G401.6 (cell line): ENCODE results near the gene PLEKHG4B.
A peak's percentile ranks its signal among the peaks of the same experiment; 100 is the strongest.
"Not testable (repeated sequence)": the region's sequence is repeated elsewhere in the genome, so short reads cannot be mapped to it uniquely, and the experiment has no call there.

ENCODE experiments used
- FAIRE-seq: peaks from 2 replicates; lab custom pipeline; 2012; peaks lifted over from hg19 to GRCh38; lab: Jason Lieb, UNC

The PLEKHG4B gene

DNA sequence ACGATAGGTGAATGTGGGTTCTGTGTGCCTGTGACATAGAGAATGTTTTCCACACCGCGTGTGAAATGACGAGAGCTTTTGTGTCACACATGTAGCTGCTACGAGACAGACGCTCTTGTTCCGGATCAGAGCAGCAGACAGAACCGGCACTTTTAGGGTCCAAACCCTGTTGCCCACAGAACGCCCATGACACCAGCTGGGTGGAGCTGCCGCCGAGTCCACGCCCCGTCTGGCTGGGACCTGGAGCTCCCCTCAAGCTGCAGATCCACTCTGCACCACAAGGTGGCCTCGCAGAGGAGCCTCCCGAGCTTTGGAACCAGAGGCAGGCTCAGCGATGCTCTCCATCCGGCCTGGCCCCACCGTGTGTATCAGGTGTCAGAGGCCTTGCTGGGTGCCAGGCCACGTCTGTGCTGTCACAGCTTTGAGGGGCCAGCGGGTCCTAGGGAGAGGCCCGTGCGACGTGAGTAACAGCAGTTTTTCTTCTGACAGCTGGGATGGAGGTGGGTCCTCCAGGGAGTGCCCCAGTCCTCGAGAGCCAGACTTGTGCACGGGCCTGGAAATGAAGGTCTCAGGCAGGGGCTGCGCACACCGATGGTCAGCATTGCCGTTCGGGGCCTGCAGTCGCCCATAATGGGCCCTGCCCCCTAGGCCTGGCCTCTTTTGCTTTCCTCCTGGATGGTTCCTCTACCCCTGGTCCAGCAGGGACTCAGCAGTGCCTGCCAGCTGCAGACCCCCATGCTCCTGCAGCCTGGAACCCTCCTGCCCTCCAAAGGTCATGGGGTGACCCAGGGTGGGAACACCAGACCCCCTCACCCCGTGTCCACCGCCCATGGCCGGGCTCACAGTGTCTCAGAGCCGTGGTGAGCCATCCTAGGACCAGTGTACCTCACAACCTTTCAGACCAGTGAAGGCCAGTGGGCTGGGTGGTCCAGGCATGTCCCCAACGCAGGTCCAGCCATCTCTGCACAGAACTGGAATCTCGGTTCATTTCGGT, 96.8 kb downstream of the PLEKHG4B start:
- FAIRE-seq = peak; percentile 70

DNA sequence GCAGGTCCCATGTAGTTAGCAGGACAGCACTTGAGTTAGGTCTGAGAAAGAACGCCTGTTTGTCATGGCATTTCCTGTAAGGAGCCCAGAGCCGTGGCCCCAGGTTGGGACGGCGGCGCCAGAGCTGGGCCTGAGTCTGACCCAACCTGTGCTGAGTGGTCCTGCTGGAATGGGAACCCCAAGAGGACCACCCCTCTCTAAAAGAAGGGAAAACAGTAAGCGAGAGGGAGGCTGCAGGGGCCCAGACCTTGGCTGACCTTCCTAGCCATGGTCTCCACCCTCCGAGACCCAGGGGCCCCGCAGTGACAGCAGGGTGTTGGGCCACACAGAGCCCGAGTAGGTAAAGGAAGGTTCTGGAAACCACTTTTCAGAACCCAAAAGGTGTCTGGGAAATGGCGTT, 97.5 kb downstream of the PLEKHG4B start:
- FAIRE-seq = no peak

DNA sequence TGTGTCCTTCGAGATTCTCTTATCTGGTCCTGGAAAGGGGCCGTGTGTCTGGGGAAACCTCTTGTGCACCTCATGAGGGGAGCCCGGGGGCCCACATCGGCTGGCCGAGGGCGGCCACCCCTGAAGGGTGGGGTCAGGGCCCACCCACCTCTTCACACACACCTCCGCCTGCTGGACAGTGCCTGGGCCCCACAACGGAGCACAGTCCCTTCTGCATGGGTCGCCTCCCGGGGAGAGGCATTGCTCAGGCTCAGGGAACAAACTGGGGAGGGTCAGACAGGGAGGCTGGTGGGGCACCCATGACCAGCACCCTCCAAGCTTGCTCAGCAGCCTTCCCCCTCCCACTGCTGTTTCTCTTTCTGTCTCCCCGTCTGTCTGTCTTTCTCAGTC, 98.0 kb downstream of the PLEKHG4B start:
- no peak for FAIRE-seq

DNA sequence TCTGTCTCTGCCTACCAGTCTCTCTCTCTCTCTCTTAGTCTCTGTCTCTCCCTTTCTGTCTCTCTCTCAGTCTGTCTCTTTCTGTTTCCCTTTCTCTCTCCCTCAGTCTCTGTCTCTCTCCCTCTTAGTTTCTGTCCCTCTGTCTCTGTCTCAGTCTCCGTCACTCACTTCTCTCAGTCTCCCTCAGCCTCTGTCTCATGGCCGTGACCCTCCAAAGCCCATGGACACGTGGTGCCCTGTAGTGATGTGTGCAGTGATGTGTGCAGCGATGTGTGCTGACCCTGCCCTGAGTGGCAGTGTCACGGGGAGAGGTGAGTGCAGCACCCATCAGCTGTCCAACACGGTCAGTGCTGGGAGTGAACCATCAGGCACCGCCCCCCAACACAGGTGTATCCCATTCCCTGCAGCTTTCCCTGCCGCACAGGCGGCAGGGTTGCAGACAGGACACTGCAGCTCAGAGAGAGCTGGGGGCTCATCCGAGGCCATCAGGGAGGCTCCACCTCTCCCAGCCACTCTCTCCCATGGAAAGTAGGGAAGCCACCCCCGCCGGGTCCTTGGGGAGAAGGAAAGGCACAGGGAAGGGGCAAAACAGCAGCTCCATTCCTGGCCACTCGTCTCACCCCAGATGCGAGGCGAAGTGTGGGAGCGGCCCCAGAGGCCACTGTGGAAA, 98.5 kb downstream of the PLEKHG4B start:
- FAIRE-seq = no peak

DNA sequence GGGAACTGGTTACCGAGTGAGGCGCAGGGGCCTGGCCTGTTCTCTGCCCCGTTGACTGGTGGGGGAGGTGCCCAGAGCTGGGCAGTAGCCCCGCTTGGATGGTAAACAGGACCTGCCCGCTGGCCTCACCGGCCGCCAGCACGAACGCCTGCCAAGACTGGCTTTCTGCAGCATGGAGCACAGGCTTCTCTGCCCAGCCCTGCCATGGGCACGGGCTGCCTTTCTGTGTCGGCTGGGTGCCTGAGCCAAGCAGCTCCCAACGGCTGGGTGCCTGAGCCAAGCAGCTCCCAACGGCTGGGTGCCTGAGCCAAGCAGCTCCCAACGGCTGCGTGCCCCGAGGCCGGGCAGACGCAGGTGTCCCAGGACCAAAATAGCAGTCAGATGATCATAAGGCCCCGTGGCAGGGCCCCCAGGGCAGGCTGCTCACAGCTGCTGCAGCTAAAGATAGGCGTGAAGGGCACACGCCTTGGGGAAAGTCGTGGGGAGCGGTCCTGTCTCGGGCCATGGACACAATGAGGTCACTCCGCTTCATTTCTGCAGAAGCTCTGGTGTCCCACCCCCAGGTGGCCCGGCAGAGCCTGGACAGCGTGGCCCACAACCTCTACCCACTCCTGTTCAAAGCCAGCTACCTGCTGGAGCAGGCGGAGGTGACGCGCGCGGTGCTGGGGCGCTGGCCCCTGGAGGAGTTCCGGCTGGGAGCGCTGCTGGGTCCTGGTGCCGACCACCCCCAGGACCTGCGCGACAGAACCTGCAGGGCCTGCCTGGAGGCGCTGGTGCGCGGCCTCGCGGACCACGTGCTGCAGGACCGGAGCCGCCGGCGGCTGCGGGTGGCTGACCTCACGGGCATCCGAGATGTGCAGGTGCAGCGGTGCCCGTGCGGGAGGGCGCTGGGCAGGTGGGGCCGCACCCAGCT, 99.3 kb downstream of the PLEKHG4B start, which contains the start of gene LRRC14B:
Gene LRRC14B, plus strand, starts transcription at position 460 of the 913 bp plus-strand sequence. Its CDS starts 44 bp downstream, at position 504.
- FAIRE-seq = no peak

DNA sequence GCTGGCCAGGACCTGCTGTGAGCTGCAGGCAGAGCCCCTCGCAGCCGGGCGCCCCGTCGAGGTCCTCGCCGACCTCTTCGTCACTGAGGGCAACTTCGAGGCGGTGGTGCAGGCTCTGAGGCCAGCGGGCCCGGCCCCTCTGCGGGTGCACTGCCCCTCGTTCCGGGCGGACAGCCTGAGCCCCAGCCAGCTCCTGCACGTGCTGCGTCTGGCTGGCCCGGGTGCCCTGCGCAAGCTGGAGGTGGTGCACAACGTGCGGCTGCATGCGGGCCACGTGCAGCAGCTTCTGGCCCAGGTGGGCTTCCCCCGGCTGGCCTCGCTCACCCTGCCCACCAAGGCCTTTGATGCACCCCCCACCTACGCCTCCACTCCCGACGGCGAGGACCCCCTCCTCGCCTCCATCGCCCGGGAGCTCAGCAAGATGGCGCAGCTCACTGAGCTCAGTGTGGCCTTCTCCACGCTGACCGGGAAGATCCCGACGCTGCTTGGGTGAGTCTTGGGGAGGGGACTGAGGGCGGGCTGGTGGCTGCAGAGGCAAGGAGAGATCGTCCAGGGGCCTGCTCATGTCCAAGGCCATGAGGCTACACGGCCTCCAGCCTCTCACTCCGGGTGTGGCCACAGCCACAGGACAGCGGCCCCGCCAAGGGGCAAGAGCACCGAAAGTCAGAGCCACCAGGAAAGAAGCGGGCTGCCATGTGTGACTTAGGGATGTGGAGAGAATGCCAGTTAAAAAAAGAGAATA, 100.2 kb downstream of the PLEKHG4B start:
- no peak for FAIRE-seq

DNA sequence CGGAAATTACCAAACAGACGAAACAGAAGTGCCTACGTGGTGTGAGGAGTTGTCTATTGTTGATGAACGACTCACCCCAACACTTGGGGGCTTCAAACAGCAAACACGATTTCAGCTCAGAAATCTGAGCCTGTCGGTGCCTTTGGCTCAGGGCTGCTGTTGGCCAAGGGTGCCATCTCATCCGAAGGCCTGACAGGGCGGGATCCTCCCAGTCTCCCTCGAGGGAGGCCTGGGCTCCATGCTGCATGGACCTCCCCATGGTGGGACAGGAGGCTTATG, 100.7 kb downstream of the PLEKHG4B start:
- no peak for FAIRE-seq

DNA sequence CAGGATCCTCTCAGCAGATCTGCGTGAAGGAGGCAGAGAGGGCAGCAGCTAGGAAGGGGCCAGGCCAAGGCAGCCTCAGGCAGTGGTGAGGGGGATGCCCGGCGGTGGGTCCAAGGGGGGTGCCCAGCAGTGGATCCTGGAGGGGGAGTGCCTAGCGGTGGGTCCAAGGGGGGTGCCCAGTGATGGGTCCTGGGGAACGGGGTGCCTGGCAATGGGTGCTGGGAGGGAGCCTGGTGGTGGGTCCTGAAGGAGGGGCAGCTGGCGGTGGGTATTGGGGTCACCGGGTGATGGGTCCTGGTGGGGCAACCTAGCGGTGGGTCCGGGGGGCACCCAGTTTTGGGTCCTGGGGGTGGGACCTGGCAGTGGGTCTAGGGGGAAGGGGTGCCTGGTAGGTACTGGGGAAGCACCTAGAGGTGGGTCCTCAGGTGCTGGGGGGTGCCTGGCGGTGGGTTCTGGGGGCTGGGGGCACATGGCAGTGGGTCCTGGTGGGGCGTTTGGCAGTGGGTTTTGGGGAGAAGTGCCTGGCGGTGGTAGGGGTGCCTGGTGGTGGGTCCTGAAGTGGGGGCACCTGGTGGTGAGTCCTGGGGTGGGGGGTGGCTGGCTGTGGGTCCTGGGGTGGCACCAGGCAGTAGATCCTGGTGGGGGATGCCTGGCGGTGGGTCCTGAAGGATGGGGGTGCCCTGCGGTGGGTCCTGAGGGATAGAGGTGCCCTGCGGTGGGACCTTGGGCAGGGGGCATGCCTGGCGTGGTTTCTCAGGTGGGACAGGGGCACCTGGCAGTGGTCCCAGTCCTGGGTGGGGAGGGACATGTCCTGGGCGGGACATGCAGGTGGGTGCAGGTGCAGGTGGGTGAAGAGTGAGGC, 101.2 kb downstream of the PLEKHG4B start:
- FAIRE-seq = no peak

DNA sequence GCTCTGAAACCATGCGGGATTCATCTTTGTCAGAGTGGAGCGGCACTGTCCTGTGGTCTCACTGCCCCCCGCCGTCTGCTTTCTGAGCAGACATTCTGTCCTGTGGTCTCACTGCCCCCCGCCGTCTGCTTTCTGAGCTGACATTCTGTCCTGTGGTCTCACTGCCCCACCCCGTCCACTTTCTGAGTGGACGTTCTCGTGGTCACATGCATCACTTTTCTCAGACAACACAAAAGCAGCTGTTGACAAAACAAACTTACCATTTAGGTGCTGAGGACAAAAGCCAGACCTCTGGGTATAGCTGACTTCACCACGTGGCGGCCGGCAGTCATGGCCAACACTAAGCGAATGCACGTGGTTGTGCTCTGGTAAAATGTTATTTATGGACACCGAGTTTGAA, 102.1 kb downstream of the PLEKHG4B start:
- FAIRE-seq = no peak

DNA sequence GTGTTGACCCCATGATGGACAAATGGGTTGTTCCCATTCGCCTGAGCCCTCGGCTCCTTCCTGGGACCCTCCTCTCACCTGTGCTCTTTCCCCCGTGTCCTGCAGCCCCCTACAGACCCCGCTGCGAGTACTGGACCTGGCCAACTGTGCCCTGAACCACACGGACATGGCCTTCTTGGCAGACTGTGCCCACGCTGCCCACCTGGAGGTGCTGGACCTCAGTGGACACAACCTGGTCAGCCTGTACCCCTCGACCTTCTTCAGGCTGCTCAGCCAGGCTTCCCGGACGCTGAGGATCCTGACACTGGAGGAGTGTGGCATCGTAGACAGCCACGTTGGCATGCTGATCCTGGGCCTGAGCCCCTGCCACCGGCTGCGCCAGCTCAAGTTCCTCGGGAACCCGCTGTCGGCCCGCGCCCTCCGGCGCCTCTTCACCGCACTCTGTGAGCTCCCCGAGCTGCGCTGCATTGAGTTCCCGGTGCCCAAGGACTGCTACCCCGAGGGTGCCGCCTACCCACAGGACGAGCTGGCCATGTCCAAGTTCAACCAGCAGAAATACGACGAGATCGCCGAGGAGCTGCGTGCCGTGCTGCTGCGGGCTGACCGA, 102.7 kb downstream of the PLEKHG4B start:
- no peak for FAIRE-seq

DNA sequence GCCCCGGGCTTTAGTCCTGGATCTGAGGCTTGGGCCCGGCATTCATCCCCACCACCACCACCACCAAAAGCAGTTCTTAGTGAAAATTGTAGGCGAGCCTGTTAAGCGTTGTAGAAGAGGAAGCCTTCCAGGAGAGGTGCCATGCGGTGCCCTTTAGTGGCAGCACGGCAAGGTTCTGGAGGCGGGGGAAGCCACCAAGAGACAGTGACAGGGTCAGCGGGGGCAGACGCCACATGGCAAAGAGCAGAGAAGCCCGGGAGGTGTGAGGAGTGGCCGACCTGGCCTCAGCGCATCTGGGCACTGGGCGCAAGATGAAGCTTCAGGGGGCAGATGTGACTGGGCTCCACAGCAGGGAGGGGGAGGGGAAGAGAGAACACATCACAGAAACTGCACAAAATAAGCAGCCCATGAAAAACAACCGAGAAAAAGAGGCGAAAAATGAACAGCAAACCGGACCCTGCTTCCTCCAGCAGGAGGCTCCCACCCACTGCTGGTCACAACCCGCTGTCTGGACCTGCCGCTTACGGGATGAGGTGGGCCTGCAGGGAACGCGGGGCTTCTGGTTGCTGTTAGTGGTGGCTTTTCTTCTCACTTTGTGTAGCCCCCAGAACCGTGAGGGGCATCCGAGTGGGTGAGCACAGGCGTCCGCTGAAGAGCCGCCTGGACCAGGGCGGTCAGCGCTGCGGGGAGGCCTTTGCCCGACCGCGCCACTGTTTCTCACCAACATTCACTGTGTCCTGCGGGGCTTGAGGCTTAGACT, 103.6 kb downstream of the PLEKHG4B start:
- FAIRE-seq = no peak

DNA sequence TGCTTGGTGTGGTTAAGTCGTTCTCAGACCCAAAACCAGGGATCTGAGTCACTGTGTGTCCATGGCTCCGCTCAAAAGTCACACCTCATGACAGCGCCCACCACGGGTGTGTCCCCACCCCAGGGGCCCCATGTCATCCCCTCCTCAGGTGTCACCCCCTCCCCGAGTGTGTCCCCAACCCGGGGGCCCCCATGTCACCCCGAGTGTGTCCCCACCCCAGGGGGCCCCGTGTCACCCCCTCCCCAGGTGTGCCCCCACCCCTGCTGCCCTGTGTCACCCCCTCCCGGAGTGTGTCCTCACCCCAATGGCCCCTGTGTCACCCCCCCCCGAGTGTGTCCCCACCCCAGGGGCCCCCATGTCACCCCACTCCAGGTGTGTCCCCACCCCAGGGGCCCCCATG, 104.4 kb downstream of the PLEKHG4B start:
- no peak for FAIRE-seq

DNA sequence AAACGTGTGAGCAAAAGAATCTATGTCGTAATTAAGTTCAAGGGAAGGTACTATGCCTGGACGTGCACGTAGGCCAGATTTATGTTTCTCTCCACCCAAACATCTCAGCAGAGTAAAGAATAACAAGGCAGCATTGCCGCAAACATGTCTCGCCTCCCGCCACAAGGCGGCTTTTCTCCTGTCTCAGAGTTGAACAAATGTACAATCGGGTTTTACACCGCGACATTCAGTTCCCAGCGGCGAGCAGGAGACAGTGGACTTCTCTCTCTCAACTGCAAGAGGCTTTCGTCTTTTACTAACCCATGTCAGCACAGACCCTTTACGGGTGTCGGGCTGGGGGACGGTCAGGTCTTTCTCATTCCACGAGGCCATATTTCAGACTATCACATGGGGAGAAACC, 105.1 kb downstream of the PLEKHG4B start:
- FAIRE-seq = not testable (repeated sequence)

DNA sequence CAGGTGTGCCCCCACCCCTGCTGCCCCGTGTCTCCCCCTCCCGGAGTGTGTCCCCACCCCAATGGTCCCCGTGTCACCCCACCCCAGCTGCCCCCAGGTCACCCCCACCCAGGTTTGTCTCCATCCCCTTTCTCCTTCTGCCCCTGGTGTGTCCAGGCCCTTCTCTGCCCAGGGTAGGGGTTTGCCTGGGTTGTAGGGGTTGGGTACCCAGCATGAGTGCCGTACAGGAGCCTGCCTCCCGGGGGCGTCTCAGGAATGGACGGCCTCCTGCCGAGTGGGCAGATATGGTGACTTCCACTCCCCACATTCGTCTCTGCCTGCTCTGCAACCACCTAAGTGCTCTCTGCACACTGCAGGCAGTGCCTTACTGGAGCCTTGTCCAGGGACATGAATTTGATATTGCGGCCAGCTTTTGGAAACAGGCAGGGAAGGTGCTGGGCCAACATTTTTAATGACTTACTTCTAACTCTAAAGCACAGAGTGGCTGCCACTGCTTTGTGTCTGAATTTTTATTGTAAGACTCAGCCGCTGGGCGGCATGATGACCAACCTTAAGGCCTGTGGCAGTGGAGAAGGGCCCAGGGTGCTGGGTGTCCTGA, 106.0 kb downstream of the PLEKHG4B start:
- FAIRE-seq = no peak

DNA sequence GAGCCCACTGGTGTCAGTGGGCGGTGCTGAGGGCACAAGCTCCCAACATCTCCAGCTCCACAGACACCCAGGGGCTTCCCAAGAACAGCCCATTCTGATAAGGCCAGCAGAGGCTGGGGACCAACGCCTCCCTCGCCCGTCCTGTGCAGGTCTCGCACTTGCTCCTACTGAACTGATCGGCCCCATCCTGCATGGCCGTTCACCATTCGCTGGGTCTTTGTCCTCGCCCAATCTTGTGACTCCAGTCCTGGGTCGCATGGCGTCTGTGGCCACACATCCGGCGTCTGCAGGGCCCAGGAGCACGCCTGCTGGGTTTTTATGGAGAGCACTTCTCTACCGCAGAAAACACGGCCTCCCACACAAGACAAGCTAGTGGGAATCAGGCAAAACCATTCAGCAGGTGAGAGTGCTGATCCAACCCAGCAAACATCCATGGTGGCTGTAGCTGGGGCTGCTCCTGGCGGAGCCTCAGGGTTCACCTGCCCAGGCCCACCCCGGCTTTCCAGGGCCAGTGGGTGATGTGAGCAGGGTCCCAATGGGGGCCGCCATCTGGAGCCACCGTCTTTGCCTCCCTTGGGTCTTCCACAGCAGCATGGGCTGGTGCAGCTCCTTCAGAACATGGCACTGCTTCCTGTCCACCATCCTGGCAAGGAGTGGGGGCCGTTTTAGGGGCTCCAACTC, 106.7 kb downstream of the PLEKHG4B start:
- no peak for FAIRE-seq

DNA sequence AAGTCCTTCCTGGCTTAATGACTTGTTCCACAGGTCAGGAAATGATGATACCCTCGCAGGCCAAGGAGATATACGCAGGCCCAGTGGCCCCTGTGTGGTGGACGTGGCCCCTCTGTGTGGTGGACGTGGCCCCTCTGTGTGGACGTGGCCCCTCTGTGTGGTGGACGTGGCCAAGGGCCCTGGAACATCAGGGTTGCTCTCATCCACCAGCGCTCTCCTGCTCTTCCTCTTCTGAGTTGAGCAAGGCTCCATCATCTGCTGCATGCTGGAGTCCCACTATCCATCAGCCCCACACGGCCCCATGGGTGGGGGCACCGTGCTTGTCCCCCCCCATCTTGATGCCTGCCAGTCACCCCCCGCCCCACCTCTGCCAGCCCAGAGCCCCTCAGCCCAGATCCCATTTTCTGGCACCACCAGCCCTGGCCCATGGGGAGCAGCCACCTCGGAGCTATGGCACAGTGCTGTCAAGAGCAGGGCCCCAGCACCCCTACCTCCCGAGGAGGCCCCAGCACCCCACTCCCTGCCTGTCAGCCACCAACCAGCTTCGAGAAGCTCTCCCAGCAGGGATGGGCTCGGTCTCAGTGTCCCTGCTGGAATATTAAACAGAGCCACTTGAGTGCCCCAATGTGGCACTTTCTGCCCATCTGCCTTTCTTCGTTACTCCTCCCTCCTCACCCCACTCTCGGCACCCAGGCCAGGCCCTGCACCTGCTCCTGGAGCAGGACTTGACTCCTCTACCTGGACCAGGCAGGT, 107.4 kb downstream of the PLEKHG4B start:
- FAIRE-seq = no peak

DNA sequence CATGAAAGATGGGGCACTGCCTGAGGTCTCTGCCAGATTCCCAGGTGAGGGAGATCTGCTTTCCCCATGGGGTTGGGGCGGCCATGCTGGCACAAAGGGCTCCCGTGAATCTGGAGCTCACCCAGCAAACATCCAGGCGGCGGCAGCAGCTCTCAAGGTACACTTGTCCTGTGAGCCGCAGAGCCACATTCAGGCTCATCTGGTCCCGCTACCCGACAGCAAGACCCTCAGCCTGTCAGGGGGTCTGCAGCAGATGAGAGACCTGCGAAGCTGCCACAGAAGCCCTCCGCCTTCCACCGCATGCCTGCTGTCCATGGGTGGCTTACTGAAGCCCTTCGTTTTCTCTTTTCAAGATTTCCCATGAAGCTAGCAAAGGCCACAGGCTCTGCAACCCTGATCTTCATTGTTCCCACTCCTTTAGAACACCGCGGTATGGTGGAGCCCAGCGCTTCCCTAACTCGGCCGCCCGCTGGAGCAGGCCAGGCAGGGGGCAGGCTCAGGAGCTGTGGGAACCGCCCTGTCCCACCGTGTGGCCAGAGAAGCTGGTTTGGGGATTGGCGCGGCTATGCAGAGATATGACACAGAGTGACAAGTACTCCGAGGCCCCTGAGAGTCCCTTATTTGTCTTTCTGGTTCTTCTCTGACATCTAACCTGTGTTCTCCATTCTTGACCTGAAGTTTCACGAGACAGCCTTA, 108.1 kb downstream of the PLEKHG4B start:
- no peak for FAIRE-seq
